GM18870 (cell line): Measurements from ENCODE around the gene SPAG9.
"Not testable (repeated sequence)": the region's sequence is repeated elsewhere in the genome, so short reads cannot be mapped to it uniquely, and the experiment has no call there.

Experiments
- ATAC-seq: cut with Tn5 transposase; IDR thresholded peaks from one replicate; pipeline ENCODE4 v1.9.1; 2021; ENCODE audit warnings: moderate library complexity; ENCODE audit not compliant: unreplicated experiment

SPAG9 gene

DNA sequence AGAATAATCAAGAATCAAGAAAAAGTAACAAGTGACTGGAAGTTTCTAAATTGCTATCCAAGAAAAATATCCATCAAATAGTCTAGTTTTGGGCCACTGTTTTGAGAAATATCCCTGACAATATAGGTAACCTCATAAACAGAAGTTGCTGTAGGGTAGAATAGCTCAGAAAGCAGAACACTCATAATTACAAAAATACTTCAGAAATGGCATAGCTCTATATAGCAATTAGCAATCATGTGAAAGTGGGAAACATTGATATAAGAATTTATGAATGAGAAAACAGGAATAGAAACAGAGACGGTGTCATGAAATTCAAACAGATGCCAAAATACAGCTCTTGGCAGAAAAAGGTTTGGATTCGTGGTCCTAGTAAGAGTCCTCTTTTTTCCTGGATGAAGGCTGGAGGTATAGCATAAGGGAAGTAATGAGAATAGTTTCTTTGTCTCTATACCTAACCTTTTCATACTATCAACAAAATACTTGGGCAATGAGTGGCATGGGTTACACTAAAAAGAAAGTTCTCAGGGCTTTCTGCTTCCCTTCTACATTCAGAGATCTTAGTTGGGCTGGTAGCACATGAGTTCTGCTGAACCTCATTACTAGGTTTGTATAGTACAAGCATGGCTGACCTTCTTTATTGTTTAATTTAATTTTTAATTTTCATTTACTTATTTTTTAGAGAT lies 33.5 kb downstream of the SPAG9 start:
- no peak for ATAC-seq

DNA sequence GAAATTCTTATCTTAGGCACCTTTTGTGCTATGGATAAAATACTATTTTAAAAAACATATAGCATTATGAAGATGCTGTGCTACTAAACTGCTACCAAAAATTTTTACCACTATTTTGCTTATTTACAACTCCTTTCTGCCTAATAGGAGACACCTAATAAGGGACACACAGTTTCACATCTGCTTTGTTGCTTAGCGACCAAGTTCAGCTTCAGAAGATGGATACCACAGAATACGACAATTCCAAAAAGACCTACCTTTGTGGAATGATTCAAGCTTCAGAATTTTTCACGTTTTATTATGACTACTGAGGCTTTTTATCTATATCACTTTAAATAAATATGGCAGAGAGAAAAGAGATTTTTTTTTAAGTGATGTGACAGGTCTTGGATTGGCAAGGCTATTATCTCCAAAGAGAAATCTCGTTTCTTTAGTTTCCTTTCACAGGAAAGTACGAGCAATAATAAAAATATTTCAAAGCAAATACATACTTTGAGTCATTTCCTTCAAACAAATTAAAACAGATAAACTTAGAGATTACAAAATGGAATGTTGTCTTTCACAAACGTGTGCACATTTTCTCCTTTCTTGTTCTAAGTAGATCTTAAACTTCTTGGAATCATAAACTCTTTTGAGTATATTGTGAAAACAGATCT lies 35.4 kb downstream of the SPAG9 start:
- ATAC-seq: no peak

DNA sequence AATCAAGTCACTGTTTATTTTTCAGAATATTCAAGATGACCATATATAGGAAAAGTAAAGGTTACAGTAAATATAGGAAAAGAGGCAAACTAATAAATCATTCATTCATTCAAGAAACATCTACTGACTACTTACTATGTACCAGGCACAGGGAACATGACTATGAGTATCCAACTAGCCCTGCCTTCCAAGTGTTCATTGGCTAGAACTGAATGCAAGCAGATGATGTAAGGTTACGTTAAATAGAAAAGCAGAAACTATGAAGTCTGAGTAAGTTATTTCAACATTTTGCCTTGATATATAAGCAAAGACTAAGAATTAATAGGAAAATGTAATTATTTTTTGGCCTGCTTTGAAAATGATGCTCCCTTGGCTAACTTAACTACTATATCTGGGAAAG lies 36.7 kb downstream of the SPAG9 start:
- no peak for ATAC-seq

DNA sequence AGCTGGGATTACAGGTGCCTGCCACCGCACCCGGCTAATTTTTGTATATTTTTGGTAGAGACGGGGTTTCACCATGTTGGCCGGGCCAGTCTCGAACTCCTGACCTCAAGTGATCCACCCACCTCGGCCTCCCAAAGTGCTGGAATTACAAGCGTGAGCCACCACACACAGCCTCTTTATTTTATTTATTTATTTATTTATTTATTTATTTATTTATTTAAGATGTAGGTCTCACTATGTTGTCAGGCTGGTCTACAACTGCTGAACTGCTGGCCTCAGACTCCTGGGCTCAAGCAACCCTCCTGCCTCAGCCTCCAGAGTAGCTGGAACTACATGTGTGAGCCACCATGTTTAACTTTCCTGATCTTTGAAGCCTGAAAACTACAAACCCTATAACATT lies 37.3 kb downstream of the SPAG9 start:
- not testable (repeated sequence) for ATAC-seq

DNA sequence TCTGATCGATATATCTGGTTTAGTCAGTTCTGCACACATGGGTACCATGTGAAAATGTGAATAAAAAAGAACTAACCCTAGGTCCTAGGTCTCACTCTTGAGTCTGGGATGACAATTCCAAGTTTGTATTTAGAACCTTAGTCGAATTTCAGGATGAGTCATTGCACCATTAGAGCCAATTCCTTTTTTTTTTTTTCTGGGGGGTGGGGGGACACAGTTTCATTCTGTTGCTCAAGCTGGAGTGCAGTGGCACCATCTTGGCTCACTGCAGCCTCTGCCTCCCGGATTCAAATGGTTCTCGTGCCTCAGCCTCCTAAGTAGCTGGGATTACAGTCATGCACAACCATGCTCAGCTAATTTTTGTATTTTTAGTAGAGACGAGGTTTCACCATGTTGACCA lies 41.6 kb downstream of the SPAG9 start:
- ATAC-seq: no peak

DNA sequence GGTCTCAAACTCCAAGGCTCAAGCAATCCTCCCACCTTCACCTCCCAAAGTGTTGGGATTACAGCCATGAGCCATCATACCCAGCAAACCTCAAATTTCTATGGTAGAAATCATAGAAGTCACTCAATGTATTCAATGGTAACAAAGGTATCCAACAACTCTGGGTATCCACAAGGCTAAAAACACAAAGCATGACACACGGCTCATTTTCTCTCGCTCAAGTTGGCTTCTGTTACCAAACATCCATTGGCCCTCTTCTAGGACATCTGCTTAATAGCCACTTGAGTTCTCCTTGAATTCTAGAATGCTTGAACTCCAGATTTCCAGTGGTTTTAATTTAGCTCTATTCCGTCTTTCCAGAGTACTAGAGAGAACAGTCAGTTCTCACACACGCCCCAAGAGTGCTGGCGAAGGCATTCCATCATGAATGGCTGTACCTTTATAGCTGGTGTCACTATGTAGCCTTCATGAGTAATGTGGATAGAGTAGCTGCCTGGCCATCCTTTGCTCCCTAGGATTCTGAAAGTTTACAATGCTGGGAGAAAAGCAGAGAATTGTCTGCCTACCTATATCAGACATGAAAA lies 42.6 kb downstream of the SPAG9 start:
- no peak for ATAC-seq

DNA sequence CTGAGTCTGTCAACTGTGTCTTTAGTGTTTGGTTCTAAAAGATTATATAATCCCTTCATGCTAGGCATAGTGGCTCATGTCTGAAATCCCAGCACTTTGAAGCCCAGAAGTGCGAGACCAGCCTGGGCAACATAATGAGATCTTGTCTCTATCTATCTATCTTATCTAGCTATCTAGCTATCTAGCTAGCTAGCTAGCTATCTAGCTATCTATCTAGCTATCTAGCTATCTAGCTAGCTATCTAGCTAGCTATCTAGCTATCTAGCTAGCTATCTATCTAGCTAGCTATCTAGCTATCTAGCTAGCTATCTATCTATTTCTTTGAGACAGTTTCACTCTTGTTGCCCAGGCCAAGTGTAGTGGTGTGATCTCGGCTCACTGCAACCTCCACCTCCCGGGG lies 43.8 kb downstream of the SPAG9 start:
- no peak for ATAC-seq

DNA sequence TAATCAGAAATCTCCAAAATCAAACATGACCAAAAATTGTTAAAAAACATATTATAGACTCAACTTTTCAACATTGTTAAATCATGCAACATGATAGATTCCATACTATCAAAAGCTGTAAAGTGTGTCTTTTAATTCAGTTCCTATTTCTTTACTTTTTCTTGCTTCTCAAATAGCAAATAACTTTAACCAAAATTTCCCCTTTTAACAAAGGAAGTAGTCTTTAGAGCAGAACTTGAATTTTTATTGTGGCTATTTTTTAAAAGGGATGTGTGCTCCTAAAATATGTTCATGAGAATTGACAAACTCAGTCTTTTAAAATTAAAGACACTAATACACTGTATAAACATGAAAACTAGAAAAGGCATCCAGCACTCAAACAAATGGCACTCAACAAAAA lies 49.1 kb downstream of the SPAG9 start:
- ATAC-seq: no peak

DNA sequence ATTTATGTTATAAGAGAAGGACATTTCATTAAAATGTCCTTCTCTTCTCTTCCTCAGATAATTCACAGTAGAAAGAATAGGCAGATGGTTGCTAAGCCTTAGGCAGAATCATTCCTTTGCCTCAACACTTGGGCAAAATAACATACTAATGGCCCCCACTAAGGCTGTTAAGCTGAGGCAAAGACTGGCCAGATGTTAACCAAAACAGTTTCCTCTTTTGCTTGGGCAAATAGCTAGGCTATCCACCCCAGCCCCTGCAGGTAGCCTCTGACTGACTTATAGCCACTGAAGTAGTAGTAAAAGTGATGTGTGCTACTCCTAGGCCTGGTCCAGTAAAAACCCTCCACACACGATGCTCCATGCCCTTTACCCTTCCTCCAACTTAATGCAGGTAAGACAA lies 55.2 kb downstream of the SPAG9 start:
- ATAC-seq: no peak

DNA sequence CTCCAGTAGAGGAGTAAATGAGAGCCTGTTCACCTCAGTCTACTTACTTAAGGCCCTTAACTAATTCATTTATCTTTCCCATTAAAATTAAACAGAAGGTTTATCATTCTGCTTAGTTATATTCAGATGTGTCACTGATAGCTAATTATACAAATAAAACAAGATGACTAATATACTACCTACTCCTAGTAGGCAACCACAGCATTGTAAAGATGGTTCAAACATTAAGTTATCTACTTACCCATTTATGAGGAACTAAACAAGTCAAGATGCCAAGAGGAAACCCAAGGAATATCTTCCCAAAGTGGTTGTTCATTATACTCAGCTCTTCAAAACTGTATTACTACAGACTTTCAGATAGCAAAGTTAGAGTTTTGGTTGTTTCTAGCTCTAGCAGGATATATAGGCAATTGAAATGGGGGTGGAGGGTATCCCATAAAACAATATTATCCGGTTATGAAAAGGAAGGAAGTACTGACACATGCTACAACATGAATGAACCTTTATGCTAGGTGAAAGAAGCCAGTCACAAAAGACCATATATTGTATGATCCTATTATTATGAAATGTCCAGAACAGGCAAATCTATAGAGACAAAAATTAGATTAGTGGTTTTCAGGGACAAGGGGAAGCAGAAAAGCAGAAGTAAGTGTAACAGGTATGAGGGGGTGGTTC lies 56.5 kb downstream of the SPAG9 start:
- ATAC-seq: no peak

DNA sequence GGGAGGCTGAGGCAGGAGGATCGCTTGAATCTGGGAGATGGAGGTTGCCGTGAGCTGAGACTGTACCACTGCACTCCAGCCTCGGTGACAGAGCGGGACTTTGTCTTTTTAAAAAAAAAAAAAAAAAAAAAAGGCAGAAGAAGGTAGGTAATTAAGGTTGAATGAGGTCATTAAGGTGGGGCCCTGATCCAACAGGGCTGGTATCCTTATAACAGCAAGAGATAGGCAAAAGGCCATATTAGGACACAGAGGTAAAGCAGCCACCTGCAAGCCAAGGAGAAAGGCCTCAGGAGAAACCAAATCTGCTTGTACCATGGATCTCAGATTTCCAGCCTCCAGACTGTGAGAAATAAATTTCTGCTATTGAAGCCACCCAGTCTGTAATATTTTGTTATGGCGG lies 60.3 kb downstream of the SPAG9 start:
- no peak for ATAC-seq

DNA sequence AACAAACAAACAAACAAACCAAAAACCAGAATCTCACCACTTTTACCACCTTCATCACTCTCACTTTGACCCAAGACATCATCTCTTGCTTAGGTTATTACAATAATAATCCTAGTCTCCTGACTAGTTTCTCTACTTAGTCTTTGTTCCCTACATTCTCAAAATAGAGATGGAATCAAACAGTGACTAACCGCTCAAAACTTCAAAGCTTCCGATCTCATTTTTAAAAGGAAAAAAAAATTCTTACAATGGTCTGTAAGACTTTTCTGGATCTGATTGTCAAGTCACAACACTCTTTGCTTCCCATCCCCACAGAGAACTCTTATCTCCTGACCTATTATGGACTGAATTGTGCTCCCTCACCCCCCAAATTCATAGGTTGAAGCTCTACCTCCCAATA lies 60.9 kb downstream of the SPAG9 start:
- no peak for ATAC-seq

DNA sequence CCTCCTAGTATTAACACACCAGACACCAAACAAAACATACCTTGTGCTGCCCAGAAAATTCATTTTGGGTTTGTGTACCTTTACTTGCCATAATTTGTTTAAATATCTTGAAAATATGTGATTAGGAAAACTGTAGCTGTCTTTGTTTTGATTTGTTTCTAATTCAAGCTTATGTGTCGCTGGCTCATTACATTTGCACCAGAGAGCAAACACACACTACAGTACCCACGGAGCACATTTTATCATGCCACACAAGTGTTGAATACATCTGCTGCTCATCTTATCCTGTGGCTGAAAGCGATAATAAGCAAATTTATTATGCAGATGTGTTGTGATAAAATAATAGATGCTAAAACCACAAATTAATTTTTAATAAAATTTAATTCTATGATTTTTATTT lies 63.1 kb downstream of the SPAG9 start:
- ATAC-seq: no peak

DNA sequence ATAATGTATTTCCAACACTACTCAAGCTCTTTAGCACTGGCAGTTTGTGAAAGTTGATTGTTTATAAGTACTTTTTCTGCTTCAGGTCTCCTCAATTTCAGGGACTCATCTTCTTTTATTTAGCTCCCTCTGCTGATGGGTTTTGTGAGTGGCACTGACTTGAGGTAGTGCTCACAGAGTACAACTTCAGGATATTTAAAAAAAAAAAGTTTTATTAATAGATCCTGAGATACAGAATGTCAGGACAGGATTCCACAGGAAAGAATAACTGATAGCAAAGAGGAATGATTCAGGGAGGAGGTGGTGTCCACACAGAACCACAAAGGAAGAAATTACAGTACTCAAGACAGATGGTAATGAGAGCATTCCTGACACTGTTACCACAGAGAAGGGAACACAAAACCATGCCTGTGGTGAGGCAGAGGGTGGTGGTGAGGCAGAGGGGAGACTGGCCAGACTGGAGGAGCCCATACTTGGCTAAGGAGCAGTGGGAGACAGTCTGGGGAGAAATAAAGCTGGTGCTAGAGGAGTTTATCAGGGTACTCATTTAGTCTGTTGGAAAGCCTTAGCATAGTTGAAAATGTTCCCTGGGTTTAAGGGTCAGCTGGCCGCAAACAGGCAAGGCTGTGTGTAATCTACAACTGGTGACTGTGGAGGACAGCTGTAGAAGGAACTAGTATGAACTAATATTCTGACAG lies 63.7 kb downstream of the SPAG9 start:
- ATAC-seq: no peak

DNA sequence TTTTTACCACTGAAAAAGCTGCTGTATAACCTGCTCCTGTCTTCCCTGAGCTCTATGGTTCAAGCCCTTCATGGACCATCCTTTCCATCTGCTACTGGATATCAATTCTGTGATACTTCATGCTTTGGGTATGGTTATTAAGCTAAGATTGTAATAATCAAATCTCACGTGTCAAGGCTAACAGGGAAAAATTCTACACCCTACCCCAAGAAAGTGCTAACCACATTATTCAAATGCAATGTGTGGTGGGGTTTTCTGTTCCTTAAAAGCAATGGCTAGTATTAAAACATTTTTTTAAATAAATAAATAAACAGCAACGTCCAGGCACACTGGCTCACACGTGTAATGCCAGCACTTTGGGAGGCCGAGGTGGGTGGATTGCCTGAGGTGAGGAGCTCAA lies 65.9 kb downstream of the SPAG9 start:
- no peak for ATAC-seq

DNA sequence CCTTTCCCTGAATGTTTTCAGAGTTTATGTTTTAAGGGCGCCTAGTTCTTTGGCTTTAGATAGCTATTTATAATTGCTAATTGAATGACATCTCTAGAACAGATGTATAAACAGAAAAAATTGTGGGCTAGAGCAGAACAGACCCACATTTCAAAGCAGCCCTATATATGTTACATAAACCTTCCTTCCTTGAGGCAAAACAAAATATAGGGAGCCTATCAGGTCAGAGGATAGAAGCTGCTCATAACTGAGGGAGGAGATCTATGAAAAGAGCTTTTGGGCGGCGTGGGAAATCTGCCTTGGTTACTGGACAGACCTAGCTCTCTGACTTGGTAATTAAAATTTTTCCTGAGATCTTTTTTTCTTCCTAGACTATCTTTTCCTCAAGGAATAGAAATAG lies 68.4 kb downstream of the SPAG9 start:
- ATAC-seq: no peak

DNA sequence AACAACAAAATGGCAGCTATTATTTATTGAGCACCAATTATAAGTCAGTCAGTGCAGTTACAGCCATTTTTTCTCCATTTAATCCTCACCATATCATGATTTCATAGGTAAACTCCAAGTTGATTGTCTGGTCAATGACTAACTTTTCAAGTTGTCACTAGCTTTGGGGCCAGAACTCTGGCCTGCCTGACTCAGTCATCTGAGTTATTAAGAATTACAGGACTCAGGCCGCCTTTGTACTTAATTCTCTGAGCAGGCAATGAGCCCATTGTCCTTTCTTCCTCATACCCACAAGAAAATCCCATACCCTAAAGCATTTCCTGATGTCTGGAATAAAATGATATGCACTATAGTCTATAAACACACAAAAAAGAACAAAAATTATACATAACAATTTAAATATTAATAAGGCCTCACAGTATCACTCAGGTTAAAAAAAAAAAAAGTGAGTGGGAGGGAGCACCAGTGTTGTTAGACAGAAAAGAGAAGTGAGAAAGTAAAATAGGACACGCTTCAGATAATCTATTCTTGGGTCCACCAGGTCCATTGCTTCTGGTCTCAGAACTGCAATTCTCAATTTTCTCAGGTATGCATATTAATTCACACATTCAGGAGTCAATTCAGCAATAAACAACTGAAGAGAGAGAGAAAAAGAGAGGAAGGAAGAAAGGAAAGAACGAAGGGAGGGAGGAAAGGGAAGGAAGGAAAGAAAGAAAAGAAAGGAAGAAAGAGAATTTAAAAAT lies 70.2 kb downstream of the SPAG9 start:
- peak; percentile 85 for ATAC-seq

DNA sequence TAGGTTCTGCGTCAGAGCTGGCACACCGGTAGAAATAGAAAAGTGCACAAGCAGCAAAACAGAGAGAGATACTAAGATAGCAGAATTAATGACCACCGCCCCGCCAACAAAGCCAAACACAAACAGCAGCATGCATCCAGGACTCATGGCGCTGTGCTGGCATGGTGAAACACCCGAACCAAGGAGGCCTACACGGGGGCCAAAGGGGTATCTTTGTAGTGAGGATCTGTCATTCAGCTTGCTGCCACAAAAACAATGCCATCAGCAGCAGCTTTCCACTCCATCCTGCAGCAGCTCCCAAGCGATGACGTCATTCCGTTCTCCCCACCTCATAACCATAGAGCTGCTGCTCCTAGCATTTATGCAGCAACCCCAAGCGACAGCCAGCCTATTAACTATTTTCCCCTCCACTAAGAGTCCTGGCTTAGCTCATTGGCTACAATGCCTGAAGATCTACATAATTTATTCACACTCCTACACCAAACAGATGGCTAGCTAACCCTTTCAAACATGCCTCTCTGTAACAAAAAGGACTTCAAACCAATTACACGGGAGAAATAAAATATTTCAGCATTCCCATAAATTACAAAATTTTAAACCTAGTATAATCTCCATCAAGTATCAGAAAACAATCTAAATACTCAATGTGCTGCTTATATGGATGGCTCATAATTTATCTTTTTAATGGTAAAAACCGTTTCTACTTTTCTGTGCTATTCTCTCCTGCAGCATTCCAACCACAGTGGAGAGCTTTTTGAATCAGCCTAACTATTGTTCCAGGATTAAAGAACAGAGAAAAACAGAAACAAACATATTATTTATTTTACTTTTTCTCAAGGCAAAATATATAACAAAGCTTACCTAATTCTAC lies 73.9 kb downstream of the SPAG9 start:
- ATAC-seq: no peak

DNA sequence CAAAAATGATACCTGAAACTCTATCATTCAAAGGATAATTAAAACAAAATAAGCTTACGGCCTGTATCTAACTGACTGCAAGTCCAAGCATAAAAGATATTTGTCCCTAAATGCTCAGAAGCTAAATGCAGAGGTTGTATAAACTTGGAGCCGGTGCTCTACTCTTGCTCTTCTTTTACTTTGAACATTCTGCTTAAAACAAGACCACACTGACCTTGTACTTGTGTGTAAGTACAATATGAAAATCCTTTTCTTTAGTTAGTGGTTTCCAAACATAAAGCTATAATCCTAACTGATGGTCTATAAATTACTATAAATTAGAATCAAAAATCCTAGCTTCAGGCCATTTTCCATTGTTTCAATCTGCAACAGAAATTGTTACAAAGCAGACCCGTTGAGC lies 74.6 kb downstream of the SPAG9 start:
- ATAC-seq: no peak

DNA sequence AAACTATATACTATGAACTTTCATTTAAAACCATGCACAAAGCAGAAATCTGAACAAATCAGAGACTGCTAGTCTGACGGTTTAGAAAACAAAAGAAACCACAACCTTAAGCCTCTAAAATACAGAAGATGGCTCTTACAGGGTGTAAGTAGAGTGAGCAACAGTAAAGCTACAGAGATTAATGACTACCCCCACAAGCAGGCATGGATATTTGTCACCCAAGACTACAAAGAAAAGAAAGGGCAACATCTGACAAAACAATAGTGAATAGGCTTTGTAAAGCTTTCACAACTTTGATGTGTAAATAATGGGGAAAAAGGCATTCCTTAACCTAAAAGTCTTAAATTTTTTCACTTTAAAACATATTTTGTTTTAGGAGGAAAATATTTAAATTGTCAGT lies 75.0 kb downstream of the SPAG9 start:
- ATAC-seq: no peak
